GM12873 (cell line): Measurements from ENCODE around the gene MARVELD2.
A peak's percentile ranks its signal among the peaks of the same experiment; 100 is the strongest.

Experiments
- TF ChIP-seq, protein P1 (sequence below): IDR thresholded peaks from 2 replicates; pipeline ENCODE4 v1.5.1; 2012; ENCODE audit warnings: low read depth, mild to moderate bottlenecking, moderate library complexity, low read length, control low read depth; ENCODE audit not compliant: insufficient read depth; ENCODE audit errors: missing control alignments

Gene MARVELD2

DNA sequence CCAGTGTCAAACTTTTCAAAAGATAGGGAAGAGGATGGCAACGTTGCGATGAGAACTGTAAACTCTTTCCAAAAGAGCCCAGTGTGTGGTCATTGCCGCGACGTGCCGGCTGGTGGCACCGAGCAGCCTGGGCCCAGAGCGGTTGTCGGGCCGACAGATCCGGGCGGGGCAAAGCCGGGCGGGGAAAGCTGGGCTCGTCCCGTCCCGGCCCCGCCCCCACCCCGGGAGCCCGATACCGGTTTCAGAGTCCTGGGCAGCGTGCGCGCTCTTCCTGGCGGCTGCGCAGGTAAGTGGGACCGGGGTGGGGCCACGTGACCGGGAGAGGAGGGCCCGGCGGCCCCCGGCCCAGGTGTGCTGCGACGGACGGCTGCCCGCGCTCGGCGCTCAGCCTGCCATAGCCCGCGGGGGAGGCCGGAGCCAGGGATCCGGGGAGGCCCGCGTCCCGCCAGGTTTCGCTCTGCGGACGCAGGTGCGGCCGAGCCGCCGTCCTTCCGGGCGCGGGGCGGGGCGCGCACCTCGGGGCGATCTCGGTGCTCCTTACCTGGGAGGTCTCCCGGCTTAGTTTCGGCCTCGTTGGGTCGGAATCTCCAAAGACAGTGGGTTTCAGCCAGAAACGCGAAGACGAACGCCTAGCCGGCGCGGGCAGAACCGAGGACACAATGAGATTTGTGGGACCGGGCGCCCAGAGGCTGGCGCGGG lies at the start of gene MARVELD2:
MARVELD2 (plus strand) TSS at position 232 of the 699 bp plus-strand sequence. CDS start 4,270 bp downstream, outside the sequence.
- TF ChIP-seq, protein P1, sequence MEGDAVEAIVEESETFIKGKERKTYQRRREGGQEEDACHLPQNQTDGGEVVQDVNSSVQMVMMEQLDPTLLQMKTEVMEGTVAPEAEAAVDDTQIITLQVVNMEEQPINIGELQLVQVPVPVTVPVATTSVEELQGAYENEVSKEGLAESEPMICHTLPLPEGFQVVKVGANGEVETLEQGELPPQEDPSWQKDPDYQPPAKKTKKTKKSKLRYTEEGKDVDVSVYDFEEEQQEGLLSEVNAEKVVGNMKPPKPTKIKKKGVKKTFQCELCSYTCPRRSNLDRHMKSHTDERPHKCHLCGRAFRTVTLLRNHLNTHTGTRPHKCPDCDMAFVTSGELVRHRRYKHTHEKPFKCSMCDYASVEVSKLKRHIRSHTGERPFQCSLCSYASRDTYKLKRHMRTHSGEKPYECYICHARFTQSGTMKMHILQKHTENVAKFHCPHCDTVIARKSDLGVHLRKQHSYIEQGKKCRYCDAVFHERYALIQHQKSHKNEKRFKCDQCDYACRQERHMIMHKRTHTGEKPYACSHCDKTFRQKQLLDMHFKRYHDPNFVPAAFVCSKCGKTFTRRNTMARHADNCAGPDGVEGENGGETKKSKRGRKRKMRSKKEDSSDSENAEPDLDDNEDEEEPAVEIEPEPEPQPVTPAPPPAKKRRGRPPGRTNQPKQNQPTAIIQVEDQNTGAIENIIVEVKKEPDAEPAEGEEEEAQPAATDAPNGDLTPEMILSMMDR: peak; percentile 16

GRCh38 chr5:69367697-69368279 lies 47.1 kb upstream of the MARVELD2 start:
- TF ChIP-seq, protein P1: no peak

DNA sequence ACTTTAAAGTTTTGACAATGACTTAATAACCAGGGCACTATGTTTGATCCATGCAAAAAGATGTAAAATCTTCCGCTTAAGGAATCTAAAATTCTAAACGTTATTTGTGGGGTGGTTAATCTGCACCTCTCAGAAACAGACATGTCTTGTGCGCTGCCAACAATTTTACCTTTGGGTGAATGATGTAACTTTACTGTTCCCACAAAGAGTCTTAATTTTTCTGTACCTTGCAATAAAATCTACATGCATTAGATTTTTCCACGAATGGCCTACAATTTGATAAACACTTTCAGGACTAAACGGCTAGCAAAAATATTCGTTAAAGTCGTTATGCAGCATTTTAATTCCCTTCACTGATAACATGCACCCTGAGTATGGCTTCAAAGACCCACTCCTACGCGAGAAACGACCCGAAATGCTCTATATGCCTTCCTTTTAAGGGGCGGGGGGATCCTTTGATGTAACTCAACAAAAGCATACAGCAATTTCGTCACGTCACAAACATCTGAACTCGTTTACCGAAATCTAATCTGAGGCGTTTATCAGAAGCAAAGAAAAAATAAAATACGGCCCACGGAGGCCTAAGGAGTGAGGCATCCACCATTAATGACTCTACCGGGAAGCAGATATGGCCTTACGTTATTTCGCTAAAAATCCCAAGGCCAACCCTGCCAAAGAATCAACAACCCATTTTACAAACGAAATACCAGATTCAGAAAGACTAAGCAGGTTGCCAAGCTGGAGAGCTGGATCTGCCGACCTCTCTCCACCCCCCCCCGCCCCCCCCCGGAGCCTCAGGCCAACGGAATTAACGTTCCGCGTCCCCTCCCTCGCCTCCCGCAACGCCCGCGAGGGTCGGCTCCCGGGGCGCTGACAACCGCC lies 46.2 kb upstream of the MARVELD2 start:
- TF ChIP-seq, protein P1: no peak

DNA sequence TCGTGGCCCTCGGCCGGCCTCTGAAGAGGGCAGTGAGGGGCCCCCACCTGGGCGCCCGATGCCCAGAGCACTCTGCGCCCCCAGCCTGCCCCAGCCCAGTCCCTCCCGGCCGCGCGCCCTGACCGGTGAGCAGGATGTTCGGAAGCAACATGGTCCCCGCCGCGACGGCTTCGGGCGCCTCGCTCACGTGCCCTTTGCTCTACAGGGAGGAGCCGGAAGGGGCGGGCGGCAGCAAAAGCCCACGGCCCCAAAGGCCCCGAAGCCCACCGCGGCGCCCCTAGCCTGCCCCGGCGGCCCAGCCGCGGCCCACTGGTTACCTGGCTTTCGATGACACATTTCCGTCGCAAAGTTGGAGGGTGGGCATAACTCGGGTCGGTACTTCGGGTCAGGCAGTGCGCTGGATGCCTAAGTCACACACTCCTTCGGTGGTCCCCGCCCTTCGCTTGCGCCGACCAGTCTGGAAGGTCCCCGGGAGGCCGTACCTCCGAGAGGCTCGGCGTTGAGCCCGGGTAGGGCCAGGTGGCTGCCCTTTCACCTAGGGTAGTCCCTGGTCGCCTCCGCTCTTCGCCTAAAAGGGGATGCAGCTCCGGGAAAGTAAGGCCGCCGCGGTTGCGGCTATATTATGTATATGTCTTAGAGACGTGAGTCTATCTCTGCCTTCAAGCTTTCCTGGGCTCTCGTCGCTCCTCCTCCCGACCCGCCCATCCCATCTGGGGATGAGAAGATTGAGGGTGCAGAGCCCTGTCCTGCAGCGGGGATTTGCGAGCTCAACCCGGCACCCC lies 45.4 kb upstream of the MARVELD2 start, which contains the start of the genes AK6, RAD17 and TAF9:
AK6 (minus strand) TSS at position 181 of the 782 bp plus-strand sequence; CDS start at position 151, 30 bp downstream.
RAD17 (plus strand) TSS at position 479 of the 782 bp plus-strand sequence. CDS start 2,391 bp downstream, outside the sequence.
TAF9 (minus strand) TSS at position 181 of the 782 bp plus-strand sequence. CDS start 3,783 bp downstream, outside the sequence.
- TF ChIP-seq, protein P1: no peak

- TF ChIP-seq, protein P1: no peak
Observed at GRCh38 chr5:69372394-69372793, 42.5 kb upstream of the MARVELD2 start.

GRCh38 chr5:69374911-69375446 lies 39.9 kb upstream of the MARVELD2 start:
- TF ChIP-seq, protein P1: no peak
